ENCODE data around the gene PBX1.

- TF ChIP-seq POLR2AphosphoS5 (IDR thresholded peaks at IDR 0.05; ENCODE audit: low read depth), result no peak
- no peak for TF ChIP-seq EZH2 (IDR thresholded peaks at IDR 0.05; ENCODE audit: low read depth, unreplicated experiment)
- TF ChIP-seq CTCF (conservative IDR thresholded peaks at IDR 0.05; ENCODE audit: low read depth in 2 of 2), result no peak
- no peak for TF ChIP-seq ETS1 (IDR thresholded peaks at IDR 0.05)
- no peak for TF ChIP-seq CREB1 (CRISPR knock-in tag; IDR thresholded peaks at IDR 0.05; ENCODE audit: low read depth)
- no peak for TF ChIP-seq ZNF114 (CRISPR knock-in tag; IDR thresholded peaks at IDR 0.05)
- TF ChIP-seq REST (IDR thresholded peaks at IDR 0.05; ENCODE audit: unreplicated experiment), result no peak
- no peak for TF ChIP-seq EZH2phosphoT487 (IDR thresholded peaks at IDR 0.05; ENCODE audit: unreplicated experiment)
- no peak for TF ChIP-seq JUNB (IDR thresholded peaks at IDR 0.05; ENCODE audit: unreplicated experiment)
- TF ChIP-seq NANOG (IDR thresholded peaks at IDR 0.05; ENCODE audit: borderline replicate concordance), result no peak
Measured at GRCh38 chr1:164824542-164824941, 265.6 kb downstream of the PBX1 start.

Measured in GM23338 (cell line).